Left lobe of liver (tissue), 2 donors: ENCODE data around the gene CD58. TPM values are rescaled to one million over a fixed set of nuclear protein-coding genes. Genes with fewer than 3 reads are reported as not detected.

Experiments
- ATAC-seq: fragments of 200-7000 bp; cut with Tn5 transposase; one replicate; pipeline ENCODE4 v1.9.1; 2020; ENCODE audit warnings: mild to moderate bottlenecking, moderate library complexity
- DNase-seq: peaks from one replicate; pipeline ENCODE4 v3.0.0-alpha.2; 2020; ENCODE audit warnings: low spot score
- total RNA-seq: library from RNA; stranded (reverse); gene quantifications from one replicate; pipeline ENCODE4 v1.2.1, GENCODE V29; 2021
- donor health status: DM: no; HTN: no; CAD: no; lungs with moderate emphysema.
- donor health status: DM: no; HTN: yes; CAD: no.

The CD58 gene
- total RNA-seq, 1 donor from 2014 or later: 2.7 TPM

DNA sequence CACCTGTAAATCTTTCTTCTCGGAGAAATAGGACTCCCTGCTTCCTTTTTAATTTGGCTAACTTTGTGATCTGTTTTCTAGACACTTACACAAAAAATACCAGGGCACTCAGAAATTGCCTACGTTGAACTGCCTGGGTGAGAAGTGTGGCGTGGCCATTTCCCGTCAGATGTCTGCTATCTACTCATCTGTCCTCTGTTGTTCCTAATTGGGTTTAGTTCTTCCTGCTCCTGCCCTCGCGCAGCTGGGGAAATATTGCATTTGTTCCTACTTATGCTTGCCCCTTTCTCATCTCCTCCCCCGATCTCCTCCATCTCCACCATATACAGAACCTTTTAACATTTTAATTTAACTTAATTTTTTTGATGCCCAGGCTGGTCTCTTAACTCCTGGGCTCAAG lies 55.1 kb downstream of the CD58 start:
- DNase-seq (no peak), ATAC-seq (no peak)

DNA sequence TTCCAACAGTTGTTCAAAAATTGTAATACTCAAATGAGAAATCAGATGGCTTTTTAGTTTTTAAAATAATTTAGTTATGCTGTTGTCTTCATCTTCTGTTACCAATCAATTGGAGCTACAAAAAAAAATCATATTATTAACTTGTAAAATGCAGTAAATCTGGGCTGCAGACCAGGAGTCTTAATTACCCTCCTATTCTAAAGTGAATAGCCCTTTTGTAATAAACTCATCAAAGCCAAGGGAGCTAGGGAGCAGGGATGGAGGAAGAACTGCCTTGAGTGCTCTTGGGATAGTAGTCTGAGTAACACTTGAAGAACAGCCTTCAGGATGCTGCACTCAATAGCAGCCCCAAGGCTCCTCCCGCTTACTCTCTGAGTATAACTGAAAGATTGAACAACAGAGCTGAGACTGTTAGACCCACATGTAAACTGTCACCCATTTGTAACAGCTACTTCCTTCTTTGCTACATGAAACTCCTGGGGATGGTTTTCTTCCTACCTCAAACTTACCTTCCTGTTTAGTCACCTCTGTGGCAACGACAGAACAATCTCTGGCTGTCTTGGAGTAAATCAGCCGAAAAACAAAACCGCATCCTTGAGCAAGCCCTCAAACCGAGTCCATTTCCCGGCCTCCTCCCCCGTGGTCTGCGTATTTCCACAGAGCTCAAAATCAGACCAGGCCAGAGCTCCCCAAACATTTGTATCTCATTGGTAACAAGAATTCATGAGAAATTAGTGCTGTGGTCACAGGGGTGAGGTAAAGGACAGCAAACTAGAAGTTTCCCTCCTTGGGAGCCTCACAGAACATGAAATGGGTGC lies 55.9 kb downstream of the CD58 start:
- no peak for ATAC-seq
- no peak for DNase-seq

DNA sequence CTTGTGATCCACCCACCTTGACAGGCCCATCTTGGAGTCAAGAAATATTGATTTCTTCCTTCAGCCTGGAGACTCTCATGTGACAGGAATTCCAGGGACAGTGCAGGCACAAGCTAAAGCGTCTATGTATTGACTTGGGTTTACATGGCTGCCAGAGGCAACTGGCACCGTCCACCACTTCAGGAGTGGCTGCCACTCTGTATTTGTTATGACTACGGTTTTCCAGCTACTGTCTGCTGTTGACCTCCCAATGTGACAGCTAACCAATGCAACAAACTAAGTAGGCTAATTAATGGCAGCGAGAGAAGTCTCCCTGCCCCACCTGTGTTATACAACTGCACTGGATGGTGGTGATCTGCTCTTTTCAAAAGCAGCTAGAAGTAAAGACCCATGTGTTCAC lies 56.9 kb downstream of the CD58 start:
- DNase-seq: no peak
- no peak for ATAC-seq

DNA sequence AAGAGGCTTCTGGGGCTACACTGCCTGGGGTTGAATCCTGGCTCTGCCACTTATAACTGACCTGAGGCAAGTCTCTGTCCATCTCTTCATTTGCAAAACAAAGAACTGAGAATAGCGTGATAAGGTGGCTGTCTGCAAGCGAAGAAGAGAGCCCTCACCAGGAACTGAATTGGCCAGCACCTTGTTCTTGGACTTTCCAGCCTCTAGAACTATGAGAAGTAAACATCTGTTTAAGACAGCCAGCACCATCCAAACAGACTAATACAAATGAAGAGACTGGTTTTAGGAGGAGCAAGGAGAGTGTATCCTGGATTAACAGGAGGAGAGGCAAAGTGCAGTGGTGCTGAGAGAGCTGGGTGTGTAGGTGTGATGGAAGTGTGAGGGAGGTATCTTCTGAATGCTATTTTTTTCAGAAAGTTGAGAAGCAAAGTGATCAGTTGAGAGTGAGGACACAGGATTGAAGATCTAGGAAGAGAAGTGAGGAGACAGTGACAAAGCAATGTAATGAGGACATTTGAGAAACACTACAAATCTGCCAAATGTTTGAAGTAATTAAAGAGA lies 59.3 kb downstream of the CD58 start:
- ATAC-seq: no peak
- DNase-seq: no peak

DNA sequence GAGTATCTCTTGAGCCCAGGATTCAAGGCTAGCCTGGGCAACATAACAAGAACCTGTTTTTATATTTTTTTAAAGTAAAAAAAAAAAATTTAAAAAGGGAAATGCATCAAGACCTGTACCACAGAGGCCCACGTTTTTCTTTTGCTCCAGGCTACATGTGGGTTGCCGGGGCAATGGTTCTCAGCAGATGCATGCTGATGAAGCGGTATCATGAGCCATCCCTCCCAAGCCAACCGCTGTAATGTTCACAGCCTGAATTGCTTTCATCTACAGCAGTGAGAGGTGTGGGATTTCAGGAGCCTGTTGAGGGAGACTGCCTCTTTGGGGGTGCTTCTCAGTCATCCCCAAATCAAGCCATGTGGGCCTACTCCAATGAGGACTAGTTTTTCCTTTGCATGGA lies 60.5 kb downstream of the CD58 start:
- no peak for ATAC-seq
- no peak for DNase-seq

DNA sequence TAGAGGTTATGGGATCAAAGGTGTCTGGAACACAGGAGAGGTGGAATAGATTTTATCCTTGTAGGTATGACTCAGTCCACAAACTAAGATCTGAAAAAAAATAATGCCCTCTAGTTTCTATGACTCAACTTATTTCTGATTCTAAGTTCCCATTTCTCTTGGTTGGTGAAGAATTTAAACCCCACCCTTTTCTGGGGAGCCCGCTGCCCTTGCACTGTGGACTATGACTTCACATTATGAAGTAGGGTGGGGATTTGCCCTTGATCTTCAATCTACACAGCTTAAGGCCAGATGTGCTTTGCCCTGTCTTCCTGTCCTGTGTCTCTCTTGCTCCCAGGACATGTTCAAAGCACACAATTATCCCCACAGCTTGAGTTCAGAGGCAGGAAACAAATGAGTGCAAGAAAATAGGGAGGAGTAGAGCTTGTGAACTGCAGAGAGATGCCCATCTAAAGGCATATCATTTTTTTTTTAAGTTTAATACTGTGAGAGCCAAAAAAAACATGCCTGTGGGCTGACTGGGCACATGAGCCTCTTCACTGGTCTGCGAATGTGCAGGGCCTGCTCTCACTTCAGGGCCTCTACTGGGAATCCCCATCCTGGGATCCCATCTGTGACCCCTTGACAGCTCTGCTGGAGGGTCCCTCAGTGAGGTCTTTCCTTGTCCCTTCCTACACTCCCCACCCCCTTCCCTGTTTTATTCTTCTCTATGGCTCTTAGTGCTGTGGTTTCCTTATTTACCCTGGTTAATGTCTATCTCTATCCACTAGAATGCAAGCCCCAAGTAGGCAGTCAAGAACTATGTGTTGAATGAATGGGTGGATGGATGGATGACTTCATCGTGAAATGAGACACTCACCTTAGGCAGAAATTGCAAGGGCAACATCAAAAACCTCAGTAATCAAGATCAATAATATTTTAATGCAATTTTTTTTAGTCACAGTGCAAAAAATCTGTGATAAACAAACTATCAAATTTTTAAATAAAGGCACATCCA lies 61.5 kb downstream of the CD58 start:
- no peak for DNase-seq

DNA sequence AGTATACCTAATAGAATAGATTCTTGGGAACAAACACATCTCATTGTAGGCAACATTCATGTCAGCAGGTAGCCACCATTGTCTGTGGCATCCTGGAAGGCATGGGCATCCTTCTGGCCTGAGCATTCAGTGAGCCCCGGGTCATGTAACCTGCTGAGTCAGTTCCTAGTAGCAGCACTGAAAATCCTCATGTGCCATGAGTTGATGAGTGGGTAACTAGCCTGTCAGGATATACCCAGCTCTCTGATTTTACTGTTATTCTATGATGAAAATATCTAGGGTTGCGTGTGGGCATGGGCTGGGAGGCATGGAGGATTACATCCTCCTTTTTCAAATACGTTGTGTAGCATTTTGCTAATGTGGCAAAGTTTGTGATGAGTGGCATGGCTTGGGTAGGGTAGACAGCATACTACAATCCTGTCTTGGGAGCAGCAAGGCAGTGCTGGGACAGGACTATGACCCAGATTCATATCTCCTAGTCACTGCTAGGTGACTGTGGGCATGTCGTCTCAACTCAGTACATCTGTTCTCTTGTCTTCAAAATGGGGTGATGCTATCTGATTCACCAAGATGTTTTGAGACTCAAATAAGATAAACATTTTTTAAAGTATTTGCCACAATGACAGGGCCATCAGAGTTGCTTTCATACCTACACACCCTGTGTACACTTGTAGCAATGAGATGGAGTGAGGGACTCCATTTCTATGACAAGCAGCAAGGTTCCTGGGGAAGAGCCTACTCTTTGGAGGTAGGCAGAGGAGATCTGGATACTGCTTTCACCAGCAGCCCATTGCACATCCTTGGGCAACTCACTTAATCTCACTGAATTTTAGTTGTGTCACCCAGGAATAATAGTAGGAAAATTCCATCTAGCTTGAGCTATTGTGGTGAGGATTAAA lies 62.5 kb downstream of the CD58 start:
- no peak for ATAC-seq
- DNase-seq: no peak

More for the DNA sequence above, 61.5 kb downstream of the CD58 start:
- no peak for ATAC-seq

DNA sequence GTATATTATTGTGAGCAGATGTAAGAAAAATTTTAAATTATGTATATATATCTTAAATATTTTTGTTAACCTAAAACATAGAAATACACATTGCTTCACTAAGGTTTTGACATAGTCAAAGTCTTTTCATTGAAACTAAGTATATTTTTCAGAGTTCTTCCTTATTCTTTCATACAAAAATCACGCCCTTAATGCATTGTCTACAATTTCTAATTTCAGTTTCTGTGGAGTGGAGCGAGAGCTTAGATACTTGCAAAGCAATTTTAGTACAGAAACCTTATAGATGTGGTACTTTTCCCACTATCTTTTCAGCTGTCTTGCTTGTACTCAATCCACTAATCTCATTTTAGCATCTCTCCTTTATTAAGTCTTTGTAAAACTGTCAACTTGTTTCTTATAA lies 63.2 kb downstream of the CD58 start:
- DNase-seq: no peak
- ATAC-seq: no peak

DNA sequence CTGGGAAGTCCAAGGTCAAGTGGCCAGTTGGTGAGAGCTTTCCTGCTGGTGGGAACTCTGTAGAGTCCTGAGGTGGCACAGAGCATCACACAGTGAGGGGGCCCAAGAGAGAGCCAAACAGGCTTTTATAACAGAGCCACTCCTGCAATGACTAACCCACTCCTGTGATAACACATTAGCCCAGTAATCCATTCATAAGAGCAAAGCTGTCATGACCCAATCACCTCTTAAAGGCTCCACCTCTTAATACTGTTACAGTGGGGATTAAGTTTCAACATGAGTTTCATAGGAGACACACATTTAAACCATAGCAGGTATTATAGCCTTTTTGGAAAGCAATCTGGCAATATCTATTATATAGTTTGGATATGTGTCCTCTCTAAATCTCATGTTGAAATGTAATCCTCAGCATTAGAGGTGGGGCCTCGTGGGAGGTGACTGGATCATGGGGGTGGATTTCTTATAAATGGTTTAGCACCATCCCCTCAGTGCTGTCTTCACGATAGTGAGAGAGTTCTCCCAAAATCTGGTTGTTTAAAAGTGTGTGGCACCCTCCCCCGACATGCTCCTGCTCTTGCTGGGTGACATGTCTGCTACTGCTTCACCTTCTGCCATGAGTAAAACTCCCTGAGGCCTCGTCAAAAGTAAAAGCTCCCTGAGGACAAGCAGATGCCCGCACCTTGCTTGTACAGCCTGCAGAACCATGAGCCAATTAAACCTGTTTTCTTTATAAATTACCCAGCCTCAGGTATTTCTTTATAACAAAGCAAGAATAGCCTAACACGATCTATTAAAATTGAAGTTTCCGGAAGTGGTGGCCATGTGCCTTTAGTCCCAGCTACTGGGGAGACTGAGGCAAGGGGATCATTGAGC lies 64.5 kb downstream of the CD58 start:
- ATAC-seq: no peak

DNA sequence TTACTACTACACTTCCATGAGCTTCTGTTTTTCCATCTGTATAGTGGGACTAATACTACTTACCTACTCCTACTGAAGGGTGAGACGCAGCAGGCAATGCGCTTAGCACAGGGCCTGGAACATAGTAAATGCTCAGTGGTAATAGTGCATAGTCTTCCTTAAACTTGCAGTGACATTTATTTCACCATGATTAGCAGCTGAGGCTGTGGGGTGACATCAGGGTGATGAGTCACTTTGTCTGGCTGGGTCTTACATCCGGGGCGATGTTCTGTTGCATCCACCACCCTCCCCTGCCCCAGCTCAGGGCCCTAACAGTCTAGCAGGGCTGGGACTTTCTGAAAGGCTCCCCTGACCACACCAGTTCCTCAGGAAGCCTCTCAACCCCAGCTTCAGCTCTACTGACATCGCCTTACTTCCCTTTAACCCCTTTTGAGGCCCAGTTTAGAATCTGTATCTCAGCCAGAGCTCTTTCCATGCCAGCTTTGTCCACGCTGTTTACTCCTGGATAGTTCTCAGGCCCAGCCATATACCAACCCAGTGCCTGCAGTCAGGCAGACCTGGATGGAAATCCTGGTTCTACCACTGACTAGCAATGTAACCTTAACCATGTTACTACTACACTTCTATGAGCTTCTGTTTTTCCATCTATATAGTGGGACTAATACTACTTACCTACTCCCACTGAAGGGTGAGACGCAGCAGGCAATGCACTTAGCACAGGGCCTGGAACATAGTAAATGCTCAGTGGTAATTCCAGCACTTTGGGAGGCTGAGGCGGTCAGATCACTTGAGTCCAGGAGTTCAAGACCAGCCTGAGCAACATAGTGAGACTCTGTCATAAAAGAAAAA lies 66.3 kb downstream of the CD58 start:
- DNase-seq (peak; percentile 60), ATAC-seq (peak; percentile 74)

More for the DNA sequence above, 64.5 kb downstream of the CD58 start:
- DNase-seq: no peak

DNA sequence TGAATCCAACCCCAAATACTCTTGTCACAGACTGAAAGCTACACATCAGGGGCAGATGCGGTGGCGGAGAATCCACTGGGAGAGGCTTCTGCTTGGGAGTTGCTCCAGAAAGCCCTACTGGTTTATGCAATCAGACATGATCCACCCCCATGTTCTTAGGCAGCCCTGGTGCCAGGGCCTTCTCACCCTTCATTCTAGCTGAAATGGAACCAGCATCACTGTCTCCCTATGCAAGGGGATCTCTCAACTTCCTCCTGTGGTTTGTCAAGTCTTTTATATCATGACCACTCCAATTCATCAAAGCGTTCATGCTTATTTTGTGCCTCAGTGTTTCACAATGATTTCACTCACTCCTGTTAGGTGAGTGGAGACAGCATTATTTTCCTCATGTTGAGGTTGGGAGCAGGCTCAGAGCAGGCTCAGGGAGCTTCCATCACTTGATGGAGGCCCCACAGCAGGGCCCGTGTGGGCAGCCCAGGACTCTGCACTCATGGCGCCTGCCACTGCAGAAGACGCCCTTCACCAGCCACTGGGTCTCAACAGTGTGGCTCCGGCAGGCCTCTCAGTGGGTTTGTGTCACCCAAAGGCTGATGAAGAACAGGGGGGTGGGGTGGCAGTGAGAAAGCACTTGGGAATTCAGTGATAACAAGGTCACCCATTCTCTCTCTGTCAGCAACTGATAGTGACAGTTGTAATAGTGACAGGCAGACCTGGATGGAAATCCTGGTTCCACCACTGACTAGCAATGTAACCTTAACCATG lies 67.1 kb downstream of the CD58 start:
- ATAC-seq (peak; percentile 8), DNase-seq (no peak)

DNA sequence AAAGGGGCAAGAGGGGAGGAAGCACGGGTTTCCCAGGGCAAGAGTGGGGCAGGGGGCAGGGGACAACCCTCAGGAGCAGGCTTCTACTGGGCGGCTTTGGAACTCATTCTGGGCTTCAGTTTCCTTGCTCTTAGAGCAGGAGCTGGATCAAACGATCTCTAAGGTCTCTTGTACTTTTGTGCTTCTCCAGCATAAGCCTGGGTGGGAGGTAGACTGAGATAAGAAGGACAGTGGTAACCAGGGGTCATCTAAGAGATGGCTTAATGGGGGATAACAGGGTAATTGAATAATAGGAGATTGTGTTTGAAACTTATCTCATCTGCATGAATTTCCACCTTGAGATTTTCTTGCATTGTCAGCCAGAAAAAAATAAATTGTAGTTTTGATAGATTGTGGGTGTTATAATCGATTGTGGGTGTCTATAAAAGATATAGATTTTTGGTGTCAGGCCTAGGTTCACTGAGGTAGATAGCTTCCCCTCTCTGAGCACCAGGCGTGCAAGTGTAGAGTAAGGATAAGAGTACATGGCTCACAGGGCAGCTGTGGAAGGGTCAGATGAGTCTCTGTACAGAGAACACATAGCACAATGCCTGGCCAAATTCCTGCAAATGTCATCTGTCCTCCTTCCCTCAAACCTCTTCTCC lies 68.0 kb downstream of the CD58 start:
- DNase-seq (no peak), ATAC-seq (no peak)

DNA sequence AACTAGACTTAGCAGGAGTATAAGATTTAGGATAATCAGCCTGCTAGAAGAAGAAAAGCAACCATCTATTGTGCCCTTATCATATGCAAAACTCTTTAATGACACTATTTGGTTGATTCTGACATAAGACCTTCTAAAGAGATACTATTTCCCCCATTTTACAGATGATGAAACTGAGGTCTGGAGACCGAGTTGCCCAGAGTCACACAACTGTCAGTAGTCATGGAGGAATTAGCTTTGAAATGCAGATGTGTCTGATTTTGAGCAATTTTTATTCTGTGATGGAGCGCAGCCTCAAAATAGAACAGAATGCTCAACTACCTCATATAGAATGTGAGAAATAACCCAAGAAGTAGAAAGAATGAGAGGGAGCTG lies 69.0 kb downstream of the CD58 start:
- ATAC-seq (no peak), DNase-seq (no peak)

DNA sequence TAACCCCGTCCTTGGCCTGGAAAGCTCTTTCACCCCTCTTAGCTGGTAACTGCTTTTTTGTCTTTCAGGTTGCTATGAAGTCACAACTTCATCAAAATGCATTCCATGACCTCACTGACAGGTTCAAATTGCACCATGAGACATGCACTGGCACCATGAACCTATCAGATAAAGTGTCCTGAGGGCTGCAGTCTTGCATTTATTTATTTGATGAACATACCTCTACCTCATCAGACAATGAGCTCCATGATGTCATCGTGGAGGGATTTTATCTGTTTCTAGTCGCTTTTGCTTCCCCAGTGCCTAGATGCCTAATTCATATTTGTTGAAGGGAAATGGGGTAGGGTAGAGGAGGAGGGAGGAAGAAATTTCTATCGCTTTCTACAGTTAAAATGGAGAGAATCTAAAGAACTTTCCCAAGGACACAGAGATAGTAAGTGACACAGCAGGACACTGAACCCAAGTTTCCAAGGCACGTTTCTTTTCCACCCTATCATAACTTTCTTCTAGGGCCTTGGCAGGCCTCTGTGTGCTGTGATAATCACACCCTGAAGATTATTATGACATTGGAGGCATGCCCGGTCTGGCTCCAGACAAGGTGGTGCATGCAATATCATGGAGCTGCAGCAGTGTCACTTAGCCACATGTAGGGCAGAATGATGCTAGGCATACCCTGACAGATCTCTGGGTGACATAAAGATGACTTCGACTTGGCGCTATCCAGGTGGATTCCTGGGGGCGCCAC lies 69.5 kb downstream of the CD58 start:
- DNase-seq (no peak), ATAC-seq (no peak)

DNA sequence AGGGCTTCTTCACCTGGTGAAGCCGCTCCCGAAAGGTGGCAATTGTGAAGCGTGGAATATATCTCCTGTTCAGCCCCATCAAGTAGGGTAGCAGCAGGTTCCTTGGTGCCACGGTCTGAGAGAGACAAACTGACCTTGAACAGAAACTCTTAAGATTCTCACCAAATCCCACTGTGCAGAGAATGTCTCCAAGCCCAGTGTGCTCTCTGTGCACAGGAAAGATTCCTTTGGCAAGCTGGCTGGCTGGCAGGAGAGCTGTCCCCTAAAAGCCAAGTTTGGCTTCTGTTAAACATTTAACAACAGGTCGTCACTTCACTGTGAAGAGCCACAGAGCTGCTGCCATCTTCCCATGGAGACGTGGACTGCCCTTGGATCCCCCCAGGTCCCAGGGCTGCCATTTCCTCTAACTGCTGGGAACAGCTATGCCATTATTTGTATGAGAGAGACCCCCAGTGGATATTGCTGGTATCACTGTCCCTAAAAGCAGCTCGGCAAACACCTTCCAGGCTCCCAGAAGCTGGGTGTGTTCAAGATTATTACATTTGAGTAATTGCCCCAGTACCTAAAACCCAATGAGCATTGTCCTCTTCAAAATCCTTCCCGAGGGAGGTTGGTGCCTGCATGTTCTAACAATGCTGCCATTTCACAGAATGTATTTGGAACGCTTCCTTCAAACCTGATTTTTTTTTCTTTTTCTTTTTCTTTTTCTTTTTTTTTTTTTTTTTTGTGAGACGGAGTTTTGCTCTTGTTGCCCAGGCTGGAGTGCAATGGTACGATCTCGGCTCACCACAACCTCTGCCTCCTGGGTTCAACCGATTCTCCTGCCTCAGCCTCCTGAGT lies 71.8 kb downstream of the CD58 start:
- ATAC-seq: peak; percentile 65
- peak; percentile 68 for DNase-seq

DNA sequence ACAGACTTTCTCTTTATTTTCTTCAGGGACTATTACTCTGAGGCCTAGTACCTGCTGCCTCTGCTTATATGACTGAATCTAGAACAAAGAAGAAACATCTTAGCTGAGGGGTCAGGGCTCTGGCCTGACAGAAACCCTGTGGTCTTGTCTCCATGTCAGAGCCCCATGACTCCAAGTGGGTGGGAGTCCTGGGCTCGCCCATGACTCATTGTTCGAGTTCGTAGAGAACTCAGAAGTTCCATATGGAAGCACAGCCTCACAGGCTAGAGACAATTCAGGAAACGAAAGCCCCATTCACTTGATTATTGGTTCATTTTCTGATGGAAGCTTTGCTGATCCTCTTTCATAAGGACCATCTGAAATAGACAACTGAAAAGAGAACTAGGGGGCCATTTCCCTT lies 73.2 kb downstream of the CD58 start:
- no peak for DNase-seq
- no peak for ATAC-seq
